ENCODE results near the gene NPSR1.

- TF ChIP-seq POLR2A (IDR thresholded peaks at IDR 0.05): no peak
- no peak for TF ChIP-seq CTCF (IDR thresholded peaks at IDR 0.05)
Observed at GRCh38 chr7:34761206-34761605, 103.2 kb downstream of the NPSR1 start.

All from heart left ventricle (tissue), 13 donors.